Measurements from ENCODE around the gene SOX21.
A peak's percentile ranks its signal among the peaks of the same experiment; 100 is the strongest.

Gene SOX21

DNA sequence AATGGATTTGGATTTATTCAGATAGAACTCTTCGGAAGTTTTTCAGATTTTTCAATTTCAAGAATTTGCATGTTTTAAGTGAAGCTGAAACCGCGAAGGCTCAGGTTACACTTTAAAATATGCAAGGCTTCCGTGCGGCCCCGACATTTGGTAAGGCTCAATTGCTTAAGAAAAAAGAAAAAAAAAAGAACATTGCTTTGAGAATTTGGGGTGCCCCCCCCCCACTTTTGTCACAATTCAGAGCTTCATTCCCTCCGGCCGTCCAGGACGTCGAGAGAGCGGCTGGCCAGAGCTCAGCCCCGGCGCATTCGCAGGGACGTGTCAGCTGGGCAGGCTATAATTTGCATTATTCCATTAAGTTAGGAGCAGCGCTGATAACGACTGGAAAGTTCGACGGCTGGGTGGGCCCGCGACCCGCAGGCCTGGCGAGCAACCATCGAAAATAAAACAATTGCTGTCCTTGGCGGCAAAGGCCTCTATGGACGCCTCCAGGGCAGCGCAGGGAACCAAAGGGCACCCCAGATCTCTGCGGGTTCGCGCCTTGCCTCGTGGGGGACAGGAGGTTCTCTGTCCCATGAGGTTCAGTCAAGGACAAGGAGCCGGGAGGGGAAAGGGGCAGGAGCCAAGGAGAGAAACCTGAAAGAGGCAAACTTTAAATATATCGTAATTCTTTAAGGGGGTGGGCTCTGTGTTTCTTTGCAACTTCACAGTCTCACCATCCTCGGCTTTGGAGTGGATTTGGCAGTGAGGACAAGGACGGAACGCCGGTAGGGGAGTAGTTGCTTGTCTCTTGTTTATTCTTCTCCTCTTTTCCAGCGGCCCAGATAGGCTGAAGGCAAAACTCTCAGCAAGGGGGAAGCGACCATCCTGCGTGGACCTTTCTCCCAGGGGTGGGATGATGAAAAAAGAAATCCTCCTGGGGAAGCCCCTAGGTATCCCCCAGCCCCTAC is 7.0 kb downstream of the SOX21 start:
- ChIA-PET POLR2A (no interaction called here), CTCF (interaction anchor here (0.7 to 1.1 kb wide), 2 partner anchors 31 to 189 kb away, joined by 3 to 5 read pairs; no protein-coding TSS in a partner anchor)
- peaks cover 0 to 4% (median 0%) of the 10 kb centered on the region in 5 experiments for H3K9me3 ChIP-seq (ENCODE audit: control extremely low read depth in 1 of 5, control insufficient read depth in 4 of 5, insufficient read depth in 2 of 5, low read depth in 1 of 5, low read length in 4 of 5)
- H3K27ac ChIP-seq (ENCODE audit: insufficient read depth in 1 of 2, low read depth in 1 of 2, low read length in 2 of 2, poor library complexity in 1 of 2, severe bottlenecking in 2 of 2): no peak overlapping the region
- no peak overlapping the region for H3K4me3 ChIP-seq (ENCODE audit: control insufficient read depth in 1 of 7, extremely low read depth in 1 of 7, insufficient read depth in 4 of 7, low read depth in 2 of 7, low read length in 6 of 7)
- peaks cover 14 to 100% (median 84%) of the 10 kb centered on the region in 5 experiments for H3K27me3 ChIP-seq (replicated peaks in 2 of 5; ENCODE audit: control insufficient read depth in 4 of 5, insufficient read depth in 5 of 5, low read length in 4 of 5)
- H3K4me1 ChIP-seq (ENCODE audit: control extremely low read depth in 1 of 4, control insufficient read depth in 4 of 4, insufficient read depth in 4 of 4, low read length in 3 of 4): peaks cover 0 to 15% (median 7%) of the 10 kb centered on the region in 4 experiments
- H3K36me3 ChIP-seq (ENCODE audit: control insufficient read depth in 4 of 4, insufficient read depth in 4 of 4, low read length in 3 of 4): no peaks in the 10 kb centered on the region
- DNase-seq: peak in 1 of 3 donors; percentile 28
- 7% methylated on average over 25 of the region's 40 CpGs for WGBS (ENCODE audit: insufficient coverage)

DNA sequence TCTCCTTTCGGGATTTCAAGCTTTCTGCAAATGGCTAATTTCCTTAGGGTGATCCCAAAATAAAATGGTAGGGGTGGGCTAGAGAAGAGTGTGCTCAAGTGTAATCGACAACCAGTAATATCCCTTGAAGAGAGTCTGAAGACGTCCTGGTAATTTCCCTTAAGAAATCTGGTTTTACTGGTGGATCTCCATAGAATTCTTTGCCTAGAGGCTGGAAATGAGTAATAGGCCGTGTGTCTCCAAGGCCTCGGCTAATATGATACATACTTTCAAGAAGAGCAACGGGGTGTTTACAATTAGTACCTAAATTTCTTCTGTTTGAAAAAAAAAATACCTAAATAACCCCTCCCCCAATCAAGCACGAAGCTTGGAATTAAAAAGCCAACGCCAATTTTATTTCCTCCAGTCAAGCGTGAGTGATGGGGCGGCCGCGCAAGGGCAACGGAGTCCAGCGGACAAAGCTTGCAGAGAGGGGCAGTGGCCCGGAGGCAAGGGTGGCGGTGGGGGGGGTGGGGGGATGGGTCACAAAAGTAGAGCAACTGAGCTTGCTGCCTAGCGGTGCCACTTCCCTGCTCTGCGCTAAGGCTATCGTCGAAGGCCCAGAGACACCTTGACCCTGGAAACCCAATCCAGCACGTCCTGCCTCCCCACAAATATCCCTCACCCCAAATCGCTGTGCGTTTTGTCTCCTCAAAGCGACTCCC is 7.8 kb downstream of the SOX21 start:
- 6% methylated on average over 14 of the region's 24 CpGs for WGBS (ENCODE audit: insufficient coverage)
- H3K4me3 ChIP-seq (ENCODE audit: control insufficient read depth in 1 of 7, extremely low read depth in 1 of 7, insufficient read depth in 4 of 7, low read depth in 2 of 7, low read length in 6 of 7): no peak overlapping the region
- ChIA-PET CTCF (interaction anchor here (1.1 kb wide), 1 partner anchor 31 kb away, joined by 3 read pairs; no protein-coding TSS in a partner anchor), POLR2A (no interaction called here)
- DNase-seq: no peak
- peaks cover 17 to 100% (median 86%) of the 10 kb centered on the region in 5 experiments for H3K27me3 ChIP-seq (replicated peaks in 2 of 5; ENCODE audit: control insufficient read depth in 4 of 5, insufficient read depth in 5 of 5, low read length in 4 of 5)
- H3K36me3 ChIP-seq (ENCODE audit: control insufficient read depth in 4 of 4, insufficient read depth in 4 of 4, low read length in 3 of 4): no peaks in the 10 kb centered on the region
- peaks cover 0 to 15% (median 7%) of the 10 kb centered on the region in 4 experiments for H3K4me1 ChIP-seq (ENCODE audit: control extremely low read depth in 1 of 4, control insufficient read depth in 4 of 4, insufficient read depth in 4 of 4, low read length in 3 of 4)
- H3K9me3 ChIP-seq (ENCODE audit: control extremely low read depth in 1 of 5, control insufficient read depth in 4 of 5, insufficient read depth in 2 of 5, low read depth in 1 of 5, low read length in 4 of 5): peaks cover 0 to 4% (median 0%) of the 10 kb centered on the region in 5 experiments
- H3K27ac ChIP-seq (ENCODE audit: insufficient read depth in 1 of 2, low read depth in 1 of 2, low read length in 2 of 2, poor library complexity in 1 of 2, severe bottlenecking in 2 of 2): no peak overlapping the region

DNA sequence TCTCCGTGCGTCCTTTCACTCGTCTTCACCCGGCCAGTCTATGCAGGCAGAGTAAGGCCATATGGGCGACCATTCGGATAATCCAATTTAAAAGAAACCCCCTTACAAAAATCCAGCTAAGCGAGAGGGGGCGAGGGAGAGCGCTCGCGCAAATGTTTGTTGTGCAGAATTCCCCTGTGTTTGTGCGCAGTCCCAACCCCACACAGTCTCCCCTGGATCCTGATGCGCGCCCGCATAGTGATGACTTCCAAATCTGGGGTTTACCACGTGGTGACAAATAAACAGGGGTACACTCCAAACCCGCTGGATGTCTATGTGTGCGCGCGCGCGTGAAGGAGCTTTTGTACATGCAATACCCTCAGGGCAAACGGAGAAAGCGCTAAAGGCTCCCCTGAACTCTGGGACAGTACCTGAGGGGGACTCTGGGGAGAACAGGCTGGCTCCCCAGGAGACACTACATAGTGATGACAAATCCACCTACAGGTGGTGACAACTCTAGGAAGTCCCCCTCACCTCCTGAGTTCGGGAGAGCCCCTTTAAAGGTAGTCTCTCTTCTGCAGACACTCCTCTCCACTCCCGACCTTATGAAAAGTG is 8.5 kb downstream of the SOX21 start:
- DNase-seq: peak in 1 of 3 donors; percentile 36
- Histone ChIP-seq H3K27ac (ENCODE audit: insufficient read depth in 1 of 2, low read depth in 1 of 2, low read length in 2 of 2, poor library complexity in 1 of 2, severe bottlenecking in 2 of 2) (no peak overlapping the region), H3K4me1 (ENCODE audit: control extremely low read depth in 1 of 4, control insufficient read depth in 4 of 4, insufficient read depth in 4 of 4, low read length in 3 of 4) (peaks cover 0 to 15% (median 7%) of the 10 kb centered on the region in 4 experiments), H3K27me3 (replicated peaks in 2 of 5; ENCODE audit: control insufficient read depth in 4 of 5, insufficient read depth in 5 of 5, low read length in 4 of 5) (peaks cover 13 to 100% (median 85%) of the 10 kb centered on the region in 5 experiments), H3K4me3 (ENCODE audit: control insufficient read depth in 1 of 7, extremely low read depth in 1 of 7, insufficient read depth in 4 of 7, low read depth in 2 of 7, low read length in 6 of 7) (no peak overlapping the region), H3K36me3 (ENCODE audit: control insufficient read depth in 4 of 4, insufficient read depth in 4 of 4, low read length in 3 of 4) (no peaks in the 10 kb centered on the region), H3K9me3 (ENCODE audit: control extremely low read depth in 1 of 5, control insufficient read depth in 4 of 5, insufficient read depth in 2 of 5, low read depth in 1 of 5, low read length in 4 of 5) (peaks cover 0 to 4% (median 0%) of the 10 kb centered on the region in 5 experiments)
- CTCF ChIA-PET: interaction anchor here (1.1 kb wide), 1 partner anchor 30 kb away, joined by 3 read pairs; no protein-coding TSS in a partner anchor
- WGBS (ENCODE audit: insufficient coverage): 13% methylated on average over 23 of the region's 26 CpGs
- POLR2A ChIA-PET: no interaction called here

DNA sequence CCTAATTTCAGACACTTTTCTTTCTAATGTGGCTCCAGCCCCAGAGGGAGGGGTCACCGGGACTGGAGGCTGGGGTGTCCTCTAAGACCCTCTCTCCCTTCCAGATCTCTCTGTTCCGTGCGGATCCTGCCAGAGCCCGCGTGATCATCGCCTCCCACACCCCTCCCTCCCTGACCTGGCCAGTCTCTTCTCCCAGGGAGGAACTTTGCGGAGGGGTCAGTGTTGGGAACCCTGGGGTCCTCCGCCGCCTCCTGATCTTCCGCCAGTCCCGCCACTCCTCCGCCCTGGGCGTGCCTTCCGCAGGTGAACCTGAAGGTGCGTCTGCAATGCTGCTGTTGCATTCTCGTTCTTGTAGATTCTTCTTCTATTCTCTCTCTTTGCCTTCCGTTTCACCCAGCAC is 9.1 kb downstream of the SOX21 start:
- ChIA-PET POLR2A (no interaction called here), CTCF (no interaction called here)
- Histone ChIP-seq H3K4me3 (ENCODE audit: control insufficient read depth in 1 of 7, extremely low read depth in 1 of 7, insufficient read depth in 4 of 7, low read depth in 2 of 7, low read length in 6 of 7) (no peak overlapping the region), H3K27me3 (replicated peaks in 2 of 5; ENCODE audit: control insufficient read depth in 4 of 5, insufficient read depth in 5 of 5, low read length in 4 of 5) (peaks cover 17 to 100% (median 80%) of the 10 kb centered on the region in 5 experiments), H3K27ac (ENCODE audit: insufficient read depth in 1 of 2, low read depth in 1 of 2, low read length in 2 of 2, poor library complexity in 1 of 2, severe bottlenecking in 2 of 2) (no peak overlapping the region), H3K9me3 (ENCODE audit: control extremely low read depth in 1 of 5, control insufficient read depth in 4 of 5, insufficient read depth in 2 of 5, low read depth in 1 of 5, low read length in 4 of 5) (peaks cover 0 to 4% (median 0%) of the 10 kb centered on the region in 5 experiments), H3K36me3 (ENCODE audit: control insufficient read depth in 4 of 4, insufficient read depth in 4 of 4, low read length in 3 of 4) (no peaks in the 10 kb centered on the region), H3K4me1 (ENCODE audit: control extremely low read depth in 1 of 4, control insufficient read depth in 4 of 4, insufficient read depth in 4 of 4, low read length in 3 of 4) (peaks cover 0 to 15% (median 7%) of the 10 kb centered on the region in 4 experiments)
- no peak for DNase-seq
- WGBS (ENCODE audit: insufficient coverage): 13% methylated on average over 17 of the region's 17 CpGs

DNA sequence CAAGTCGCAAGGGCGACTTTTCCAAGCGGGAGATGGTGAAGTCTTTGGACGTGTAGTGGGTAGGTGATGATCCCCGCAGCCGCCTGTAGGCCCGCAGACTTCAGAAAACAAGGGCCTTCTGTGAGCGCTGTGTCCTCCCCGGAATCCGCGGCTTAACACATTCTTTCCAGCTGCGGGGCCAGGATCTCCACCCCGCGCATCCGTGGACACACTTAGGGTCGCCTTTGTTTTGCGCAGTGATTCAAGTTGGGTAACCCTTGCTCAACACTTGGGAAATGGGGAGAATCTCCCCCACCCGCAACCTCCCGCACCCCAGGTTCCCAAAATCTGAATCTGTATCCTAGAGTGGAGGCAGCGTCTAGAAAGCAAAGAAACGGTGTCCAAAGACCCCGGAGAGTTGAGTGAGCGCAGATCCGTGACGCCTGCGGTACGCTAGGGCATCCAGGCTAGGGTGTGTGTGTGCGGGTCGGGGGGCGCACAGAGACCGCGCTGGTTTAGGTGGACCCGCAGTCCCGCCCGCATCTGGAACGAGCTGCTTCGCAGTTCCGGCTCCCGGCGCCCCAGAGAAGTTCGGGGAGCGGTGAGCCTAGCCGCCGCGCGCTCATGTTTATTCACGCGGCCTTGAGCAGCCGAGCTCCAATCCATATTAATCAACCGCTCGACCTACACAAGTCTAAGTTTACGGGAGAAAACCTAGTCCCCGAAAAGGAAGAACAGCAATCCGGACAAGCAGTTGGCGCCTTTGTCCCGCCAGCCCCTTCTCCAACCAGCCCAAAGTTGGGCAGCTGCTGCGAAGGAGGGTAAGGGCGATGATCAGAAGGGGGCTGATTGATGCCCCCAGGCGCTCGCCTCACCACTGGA is 9.9 kb downstream of the SOX21 start:
- peak in 1 of 3 donors; percentile 20 for DNase-seq
- peaks cover 0 to 12% (median 6%) of the 10 kb centered on the region in 4 experiments for H3K4me1 ChIP-seq (ENCODE audit: control extremely low read depth in 1 of 4, control insufficient read depth in 4 of 4, insufficient read depth in 4 of 4, low read length in 3 of 4)
- peaks cover 0 to 4% (median 0%) of the 10 kb centered on the region in 5 experiments for H3K9me3 ChIP-seq (ENCODE audit: control extremely low read depth in 1 of 5, control insufficient read depth in 4 of 5, insufficient read depth in 2 of 5, low read depth in 1 of 5, low read length in 4 of 5)
- CTCF ChIA-PET: no interaction called here
- 6% methylated on average over 55 of the region's 60 CpGs for WGBS (ENCODE audit: insufficient coverage)
- H3K36me3 ChIP-seq (ENCODE audit: control insufficient read depth in 4 of 4, insufficient read depth in 4 of 4, low read length in 3 of 4): no peaks in the 10 kb centered on the region
- no peak overlapping the region for H3K27ac ChIP-seq (ENCODE audit: insufficient read depth in 1 of 2, low read depth in 1 of 2, low read length in 2 of 2, poor library complexity in 1 of 2, severe bottlenecking in 2 of 2)
- peak overlapping the region in 1 of 7 experiments; percentile 44 for H3K4me3 ChIP-seq (ENCODE audit: control insufficient read depth in 1 of 7, extremely low read depth in 1 of 7, insufficient read depth in 4 of 7, low read depth in 2 of 7, low read length in 6 of 7)
- peaks cover 22 to 99% (median 77%) of the 10 kb centered on the region in 5 experiments for H3K27me3 ChIP-seq (replicated peaks in 2 of 5; ENCODE audit: control insufficient read depth in 4 of 5, insufficient read depth in 5 of 5, low read length in 4 of 5)
- POLR2A ChIA-PET: no interaction called here
